ENCODE results near the gene SLC2A1. TPM values are rescaled to one million over a fixed set of nuclear protein-coding genes. Genes with fewer than 3 reads are reported as not detected.

Gene SLC2A1
- total RNA-seq, 1 donor from 2014 or later, result 38.5 TPM

GRCh38 chr1:42963378-42964043 is 4.8 kb upstream of the SLC2A1 start:
- intact Hi-C loops (cut with micrococcal nuclease), result no loop called here
- no peak for DNase-seq
- ATAC-seq, result no peak

GRCh38 chr1:42962641-42963377 is 4.1 kb upstream of the SLC2A1 start:
- ATAC-seq (peak; percentile 15), DNase-seq (peak; percentile 54)
- intact Hi-C loops (cut with micrococcal nuclease), result no loop called here

GRCh38 chr1:42961312-42962091 is 2.8 kb upstream of the SLC2A1 start:
- no peak for DNase-seq
- intact Hi-C loops (cut with micrococcal nuclease), result no loop called here
- no peak for ATAC-seq

GRCh38 chr1:42960566-42961311 is 2.1 kb upstream of the SLC2A1 start:
- no peak for DNase-seq
- intact Hi-C loops (cut with micrococcal nuclease), result no loop called here
- no peak for ATAC-seq

GRCh38 chr1:42960122-42960390 is 1.4 kb upstream of the SLC2A1 start:
- DNase-seq, result no peak
- intact Hi-C loops (cut with micrococcal nuclease), result no loop called here
- no peak for ATAC-seq

GRCh38 chr1:42957880-42958487 is 684 bp downstream of the SLC2A1 start:
- intact Hi-C loops (cut with micrococcal nuclease), result no loop called here
- peak; percentile 76 for ATAC-seq
- peak; percentile 79 for DNase-seq

- DNase-seq, result no peak
- intact Hi-C loops (cut with micrococcal nuclease), result no loop called here
- peak; percentile 7 for ATAC-seq
Measured at GRCh38 chr1:42957229-42957879, 1.3 kb downstream of the SLC2A1 start.

- no peak for ATAC-seq
- DNase-seq, result no peak
- intact Hi-C loops (cut with micrococcal nuclease), result no loop called here
Measured at GRCh38 chr1:42956739-42957138, 1.9 kb downstream of the SLC2A1 start.

GRCh38 chr1:42955311-42956063 is 3.2 kb downstream of the SLC2A1 start:
- intact Hi-C loops (cut with micrococcal nuclease), result no loop called here
- no peak for ATAC-seq
- no peak for DNase-seq

GRCh38 chr1:42953182-42954180 is 5.2 kb downstream of the SLC2A1 start:
- ATAC-seq (peak; percentile 9), DNase-seq (no peak)
- intact Hi-C loops (cut with micrococcal nuclease), result no loop called here

GRCh38 chr1:42952303-42953001 is 6.2 kb downstream of the SLC2A1 start:
- intact Hi-C loops (cut with micrococcal nuclease), result no loop called here
- DNase-seq, result no peak
- ATAC-seq, result no peak

- DNase-seq, result no peak
- ATAC-seq, result no peak
- intact Hi-C loops (cut with micrococcal nuclease), result no loop called here
Measured at GRCh38 chr1:42951588-42951987, 7.1 kb downstream of the SLC2A1 start.

GRCh38 chr1:42950116-42950481 is 8.6 kb downstream of the SLC2A1 start:
- intact Hi-C loops (cut with micrococcal nuclease), result no loop called here
- DNase-seq, result no peak
- ATAC-seq, result no peak

GRCh38 chr1:42949312-42950115 is 9.2 kb downstream of the SLC2A1 start:
- intact Hi-C loops (cut with micrococcal nuclease), result no loop called here
- no peak for DNase-seq
- no peak for ATAC-seq

- ATAC-seq (no peak), DNase-seq (no peak)
- intact Hi-C loops (cut with micrococcal nuclease), result no loop called here
Measured at GRCh38 chr1:42947965-42948732, 10.5 kb downstream of the SLC2A1 start.
